DND-41 (cell line): ENCODE measurements around the gene EPHB3.

ENCODE experiments used
- ATAC-seq: fragments of 200-7000 bp; cut with Tn5 transposase; 3 replicates; pipeline ENCODE4 v1.9.1; 2021; ENCODE audit warnings: low read depth; ENCODE audit not compliant: insufficient read depth
- DNase-seq: peaks from one replicate; pipeline ENCODE4 v3.0.0-alpha.2; 2020
- H2AFZ ChIP-seq: 2 replicates; pipeline ENCODE4 v1.6.0; 2012; ENCODE audit warnings: low read depth, low read length
- H3K27ac ChIP-seq: 2 replicates; pipeline ENCODE4 v1.5.1; 2012; ENCODE audit warnings: low read length, inconsistent platforms
- H3K27me3 ChIP-seq: fragments of 200-600 bp; sonication (generic); 2 replicates; pipeline ENCODE4 v1.6.0; 2012; ENCODE audit warnings: low read length, mild to moderate bottlenecking, inconsistent platforms; ENCODE audit not compliant: insufficient read depth, poor library complexity
- H3K36me3 ChIP-seq: 2 replicates; pipeline ENCODE4 v1.5.1; 2012; ENCODE audit warnings: low read length, inconsistent platforms; ENCODE audit not compliant: insufficient read depth
- H3K4me1 ChIP-seq: 2 replicates; pipeline ENCODE4 v1.5.1; 2012; ENCODE audit warnings: mild to moderate bottlenecking, low read length; ENCODE audit not compliant: insufficient read depth
- H3K4me2 ChIP-seq: 2 replicates; pipeline ENCODE4 v1.6.0; 2012; ENCODE audit warnings: mild to moderate bottlenecking, moderate library complexity, low read length, inconsistent platforms; ENCODE audit not compliant: insufficient read depth
- H3K4me3 ChIP-seq, 2 experiments: fragments of 200-600 bp in 1 of 2; shearing (Covaris generic) in 1 of 2; 2 replicates each; pipeline ENCODE4 v1.5.1; 2012 to 2016; ENCODE audit warnings: inconsistent platforms in 2 of 2, low read length in 2 of 2, mild to moderate bottlenecking in 2 of 2, low read depth in 1 of 2, moderate library complexity in 1 of 2
- H3K79me2 ChIP-seq: 2 replicates; pipeline ENCODE4 v1.6.0; 2012; ENCODE audit warnings: low read length, inconsistent platforms; ENCODE audit not compliant: insufficient read depth
- H3K9ac ChIP-seq: 2 replicates; pipeline ENCODE4 v1.6.0; 2012; ENCODE audit warnings: low read depth, mild to moderate bottlenecking, inconsistent platforms, low read length, moderate library complexity
- H3K9me3 ChIP-seq: 2 replicates; pipeline ENCODE4 v1.5.1; 2012; ENCODE audit warnings: low read length, moderate library complexity, mild to moderate bottlenecking, inconsistent platforms; ENCODE audit not compliant: insufficient read depth, severe bottlenecking
- H4K20me1 ChIP-seq: 2 replicates; pipeline ENCODE4 v1.6.0; 2012; ENCODE audit warnings: low read length; ENCODE audit not compliant: insufficient read depth
- EZH2 ChIP-seq: IDR thresholded peaks from 3 replicates; pipeline ENCODE4 v1.6.1; 2012; ENCODE audit warnings: borderline replicate concordance, low read depth, mild to moderate bottlenecking, moderate library complexity, low read length, inconsistent platforms; ENCODE audit not compliant: severe bottlenecking
- TF ChIP-seq, protein P1 (sequence below): IDR thresholded peaks from 2 replicates; pipeline ENCODE4 v1.5.1; 2012; ENCODE audit warnings: borderline replicate concordance, low read length, moderate library complexity, mild to moderate bottlenecking; ENCODE audit not compliant: poor library complexity, severe bottlenecking; ENCODE audit errors: extremely low read depth

Gene EPHB3

DNA sequence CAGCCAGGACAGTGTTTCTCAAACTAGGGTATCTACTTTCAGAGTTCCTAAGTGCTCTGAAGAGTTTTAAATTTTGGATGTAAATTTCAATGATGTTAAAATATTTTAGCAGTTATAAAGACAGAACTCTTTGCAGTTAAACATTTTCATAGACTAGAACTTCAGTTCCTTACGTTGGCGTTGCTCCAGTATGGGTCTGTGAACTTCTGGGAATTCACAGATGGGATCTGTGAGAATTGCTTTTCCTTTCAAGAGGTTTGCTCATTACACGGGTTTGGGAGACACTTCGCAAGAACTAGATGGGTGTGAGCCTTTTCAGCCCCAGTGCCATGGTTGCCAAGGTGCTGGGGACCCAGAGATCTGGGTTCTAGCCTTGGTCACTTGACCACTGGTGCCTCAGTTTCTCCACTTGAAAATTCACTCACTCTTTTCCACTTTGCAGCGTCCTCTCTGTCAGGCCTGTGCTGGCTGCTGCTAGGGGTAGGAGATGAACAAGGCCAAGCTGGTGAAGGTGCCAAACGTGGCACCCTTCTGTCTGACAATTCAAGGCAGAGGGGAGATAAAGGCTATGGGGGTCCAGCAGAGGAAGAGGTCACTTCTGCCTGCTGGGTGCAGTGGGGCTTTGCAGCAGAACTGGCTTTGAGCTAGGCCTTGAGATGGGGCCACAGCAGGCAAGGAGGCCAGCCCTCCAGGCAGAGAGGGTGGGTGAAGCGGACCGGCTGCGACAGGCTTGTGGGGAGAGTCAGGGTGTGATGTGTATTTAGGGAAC lies 48.1 kb downstream of the EPHB3 start:
- Histone ChIP-seq H3K36me3 (no peaks in the 10 kb centered on the region), H2AFZ (no peak overlapping the region), H3K4me3 (no peak overlapping the region), H3K27ac (no peak overlapping the region), H4K20me1 (no peaks in the 10 kb centered on the region), H3K27me3 (no peaks in the 10 kb centered on the region), H3K9me3 (no peaks in the 10 kb centered on the region), H3K4me2 (no peak overlapping the region), H3K4me1 (no peaks in the 10 kb centered on the region), H3K79me2 (no peaks in the 10 kb centered on the region), H3K9ac (no peak overlapping the region)
- TF ChIP-seq, protein P1, sequence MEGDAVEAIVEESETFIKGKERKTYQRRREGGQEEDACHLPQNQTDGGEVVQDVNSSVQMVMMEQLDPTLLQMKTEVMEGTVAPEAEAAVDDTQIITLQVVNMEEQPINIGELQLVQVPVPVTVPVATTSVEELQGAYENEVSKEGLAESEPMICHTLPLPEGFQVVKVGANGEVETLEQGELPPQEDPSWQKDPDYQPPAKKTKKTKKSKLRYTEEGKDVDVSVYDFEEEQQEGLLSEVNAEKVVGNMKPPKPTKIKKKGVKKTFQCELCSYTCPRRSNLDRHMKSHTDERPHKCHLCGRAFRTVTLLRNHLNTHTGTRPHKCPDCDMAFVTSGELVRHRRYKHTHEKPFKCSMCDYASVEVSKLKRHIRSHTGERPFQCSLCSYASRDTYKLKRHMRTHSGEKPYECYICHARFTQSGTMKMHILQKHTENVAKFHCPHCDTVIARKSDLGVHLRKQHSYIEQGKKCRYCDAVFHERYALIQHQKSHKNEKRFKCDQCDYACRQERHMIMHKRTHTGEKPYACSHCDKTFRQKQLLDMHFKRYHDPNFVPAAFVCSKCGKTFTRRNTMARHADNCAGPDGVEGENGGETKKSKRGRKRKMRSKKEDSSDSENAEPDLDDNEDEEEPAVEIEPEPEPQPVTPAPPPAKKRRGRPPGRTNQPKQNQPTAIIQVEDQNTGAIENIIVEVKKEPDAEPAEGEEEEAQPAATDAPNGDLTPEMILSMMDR = no peak
- TF ChIP-seq EZH2 = no peak
- ATAC-seq (no peak), DNase-seq (no peak)

GRCh38 chr3:184610245-184610871 lies 48.8 kb downstream of the EPHB3 start:
- H4K20me1 ChIP-seq = no peaks in the 10 kb centered on the region
- no peaks in the 10 kb centered on the region for H3K9me3 ChIP-seq
- no peak overlapping the region for H3K4me3 ChIP-seq
- H3K9ac ChIP-seq = no peak overlapping the region
- TF ChIP-seq, protein P1 = no peak
- TF ChIP-seq EZH2 = no peak
- no peaks in the 10 kb centered on the region for H3K27me3 ChIP-seq
- ATAC-seq (no peak), DNase-seq (no peak)
- no peak overlapping the region for H3K27ac ChIP-seq
- no peak overlapping the region for H3K4me2 ChIP-seq
- H3K36me3 ChIP-seq = no peaks in the 10 kb centered on the region
- no peaks in the 10 kb centered on the region for H3K4me1 ChIP-seq
- no peak overlapping the region for H2AFZ ChIP-seq
- H3K79me2 ChIP-seq = no peaks in the 10 kb centered on the region

GRCh38 chr3:184611607-184612281 lies 50.2 kb downstream of the EPHB3 start:
- Histone ChIP-seq H3K4me3 (no peak overlapping the region), H3K36me3 (no peaks in the 10 kb centered on the region), H2AFZ (no peak overlapping the region), H3K27ac (no peak overlapping the region), H3K27me3 (no peaks in the 10 kb centered on the region), H4K20me1 (no peaks in the 10 kb centered on the region), H3K4me2 (no peak overlapping the region), H3K9me3 (no peaks in the 10 kb centered on the region), H3K9ac (no peak overlapping the region), H3K79me2 (no peaks in the 10 kb centered on the region), H3K4me1 (no peaks in the 10 kb centered on the region)
- no peak for DNase-seq
- TF ChIP-seq, protein P1 = no peak
- no peak for TF ChIP-seq EZH2
- ATAC-seq = no peak
